Astrocyte of the spinal cord (primary cell): ENCODE results near the gene KASH5.

Source experiments
- DNase-seq: peaks from one replicate; pipeline ENCODE4 v3.0.0; 2011; ENCODE audit warnings: low read depth, low spot score
- H3K4me3 ChIP-seq: 2 replicates; pipeline ENCODE4 v1.5.1; 2011; ENCODE audit warnings: low read depth, mild to moderate bottlenecking, low read length, moderate library complexity
- in situ Hi-C: cut with HindIII; loops from 2 replicates; pipeline ENCODE4 v1.10.0; 2017; ENCODE audit warnings: low sequenced_read_pairs
- TF ChIP-seq, protein P1 (sequence below): IDR thresholded peaks from 2 replicates; pipeline ENCODE4 v1.5.1; 2012; ENCODE audit warnings: low read depth, mild to moderate bottlenecking, low read length, inconsistent platforms

KASH5 gene

DNA sequence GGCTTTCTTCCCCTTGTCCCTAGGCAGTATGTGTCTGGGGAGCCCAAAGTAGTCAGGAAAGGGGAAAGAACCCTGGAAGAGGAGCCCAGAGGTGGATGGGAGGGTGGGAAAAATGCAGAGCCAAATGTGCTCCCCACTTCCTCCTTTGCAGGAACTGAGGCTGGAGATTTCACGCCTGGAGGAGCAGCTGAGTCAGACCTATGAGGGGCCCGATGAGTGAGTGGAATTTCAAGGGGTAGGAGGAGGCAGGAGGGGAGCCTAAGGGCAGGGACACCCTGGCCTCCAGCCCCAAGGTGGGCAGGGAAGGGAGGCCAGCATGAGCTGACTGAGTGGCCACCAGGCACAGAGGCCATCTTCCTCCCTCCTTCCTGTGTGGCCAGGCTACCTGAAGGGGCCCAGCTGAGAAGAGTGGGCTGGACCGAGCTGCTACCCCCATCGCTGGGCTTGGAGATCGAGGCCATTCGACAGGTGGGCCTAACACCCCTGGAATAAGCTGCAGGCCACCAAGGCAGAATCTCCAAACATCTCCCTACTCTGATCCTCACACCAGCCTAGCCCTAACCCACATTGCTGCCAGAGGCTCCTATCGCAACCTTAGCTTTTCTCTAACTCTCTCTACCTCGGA is 20.9 kb downstream of the KASH5 start:
- H3K4me3 ChIP-seq = no peak overlapping the region
- no peak for DNase-seq
- in situ Hi-C loops = no loop called here
- TF ChIP-seq, protein P1, sequence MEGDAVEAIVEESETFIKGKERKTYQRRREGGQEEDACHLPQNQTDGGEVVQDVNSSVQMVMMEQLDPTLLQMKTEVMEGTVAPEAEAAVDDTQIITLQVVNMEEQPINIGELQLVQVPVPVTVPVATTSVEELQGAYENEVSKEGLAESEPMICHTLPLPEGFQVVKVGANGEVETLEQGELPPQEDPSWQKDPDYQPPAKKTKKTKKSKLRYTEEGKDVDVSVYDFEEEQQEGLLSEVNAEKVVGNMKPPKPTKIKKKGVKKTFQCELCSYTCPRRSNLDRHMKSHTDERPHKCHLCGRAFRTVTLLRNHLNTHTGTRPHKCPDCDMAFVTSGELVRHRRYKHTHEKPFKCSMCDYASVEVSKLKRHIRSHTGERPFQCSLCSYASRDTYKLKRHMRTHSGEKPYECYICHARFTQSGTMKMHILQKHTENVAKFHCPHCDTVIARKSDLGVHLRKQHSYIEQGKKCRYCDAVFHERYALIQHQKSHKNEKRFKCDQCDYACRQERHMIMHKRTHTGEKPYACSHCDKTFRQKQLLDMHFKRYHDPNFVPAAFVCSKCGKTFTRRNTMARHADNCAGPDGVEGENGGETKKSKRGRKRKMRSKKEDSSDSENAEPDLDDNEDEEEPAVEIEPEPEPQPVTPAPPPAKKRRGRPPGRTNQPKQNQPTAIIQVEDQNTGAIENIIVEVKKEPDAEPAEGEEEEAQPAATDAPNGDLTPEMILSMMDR = no peak

DNA sequence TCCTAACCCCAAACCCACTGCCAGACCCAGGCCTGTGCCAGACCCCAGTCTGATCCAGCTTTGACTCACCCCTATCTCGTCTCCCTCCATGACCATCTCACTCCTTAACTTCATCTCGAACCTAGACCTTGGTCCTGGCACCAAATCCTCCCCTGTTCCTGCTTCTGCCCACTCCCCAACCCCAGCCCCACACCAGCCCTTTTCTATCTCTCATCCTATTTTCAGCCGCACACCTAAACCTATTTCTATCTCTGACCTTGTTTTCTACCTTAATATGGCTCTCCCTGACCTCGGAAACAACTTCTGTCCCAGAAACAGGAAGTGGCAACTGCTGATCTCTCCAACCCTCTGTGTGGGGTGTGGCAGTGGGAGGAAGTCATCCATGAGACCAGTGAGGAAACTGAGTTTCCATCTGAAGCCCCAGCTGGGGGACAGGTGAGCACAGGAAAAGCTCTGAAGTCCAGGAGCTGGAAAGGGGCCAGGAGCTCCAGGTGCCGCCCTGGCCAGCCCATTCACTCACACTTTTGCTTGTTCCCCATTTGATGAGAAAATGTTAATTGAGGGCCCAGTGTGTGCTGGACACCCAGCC is 21.5 kb downstream of the KASH5 start:
- no peak overlapping the region for H3K4me3 ChIP-seq
- no peak for DNase-seq
- TF ChIP-seq, protein P1 = no peak
- in situ Hi-C loops = no loop called here

DNA sequence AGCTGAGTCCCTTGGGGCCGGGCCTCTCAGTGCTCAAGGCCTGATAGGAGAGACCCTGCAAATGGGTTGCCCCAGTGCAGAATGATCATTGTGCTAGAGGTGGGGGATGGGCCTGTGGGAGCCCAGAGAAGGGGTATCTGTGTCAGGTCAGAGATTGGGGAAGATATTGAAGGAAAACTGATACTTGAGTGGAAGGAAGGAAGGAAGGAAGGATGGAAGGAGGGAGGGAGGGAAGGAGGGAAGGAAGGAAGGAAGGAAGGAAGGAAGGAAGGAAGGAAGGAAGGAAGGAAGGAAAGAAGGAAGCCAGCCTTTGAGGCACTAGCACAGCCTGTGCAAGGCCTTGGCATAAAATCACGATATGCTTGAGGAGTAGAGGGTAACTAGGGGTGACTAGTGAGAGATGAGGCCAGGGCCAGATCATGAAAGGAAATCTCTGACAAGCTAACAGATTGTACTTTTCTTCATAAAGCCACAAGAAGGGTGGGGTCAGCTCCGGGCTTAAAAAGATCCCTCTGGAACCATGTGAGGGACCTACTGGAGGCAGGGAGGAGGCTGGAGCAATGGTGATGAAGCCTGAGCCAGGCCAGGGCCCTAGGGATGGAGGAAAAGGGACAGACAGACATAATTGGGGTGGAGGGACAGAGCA is 23.8 kb downstream of the KASH5 start:
- TF ChIP-seq, protein P1 = no peak
- no peak overlapping the region for H3K4me3 ChIP-seq
- no peak for DNase-seq
- in situ Hi-C loops = no loop called here

DNA sequence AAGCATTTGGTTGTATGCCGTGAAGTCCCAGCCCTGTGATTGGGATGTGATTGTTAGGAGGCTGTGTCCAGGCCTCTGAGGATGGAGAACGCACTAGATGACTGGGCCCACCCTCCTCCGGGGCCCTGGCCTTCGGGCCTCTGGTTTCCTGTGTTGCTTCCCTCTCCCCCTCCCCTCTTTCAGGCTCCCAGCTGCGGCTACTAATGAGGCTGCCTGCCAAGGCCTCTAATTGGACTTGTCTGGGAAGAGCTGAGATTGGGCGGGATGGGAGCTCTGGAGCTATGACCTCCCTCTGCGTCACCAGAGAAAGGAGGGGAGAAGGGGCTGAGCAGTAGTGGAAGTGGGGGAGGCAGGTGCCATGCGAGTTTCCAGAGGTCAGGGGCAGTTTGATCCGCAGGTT is 25.3 kb downstream of the KASH5 start:
- no peak overlapping the region for H3K4me3 ChIP-seq
- in situ Hi-C loops = no loop called here
- TF ChIP-seq, protein P1 = no peak
- DNase-seq = no peak

DNA sequence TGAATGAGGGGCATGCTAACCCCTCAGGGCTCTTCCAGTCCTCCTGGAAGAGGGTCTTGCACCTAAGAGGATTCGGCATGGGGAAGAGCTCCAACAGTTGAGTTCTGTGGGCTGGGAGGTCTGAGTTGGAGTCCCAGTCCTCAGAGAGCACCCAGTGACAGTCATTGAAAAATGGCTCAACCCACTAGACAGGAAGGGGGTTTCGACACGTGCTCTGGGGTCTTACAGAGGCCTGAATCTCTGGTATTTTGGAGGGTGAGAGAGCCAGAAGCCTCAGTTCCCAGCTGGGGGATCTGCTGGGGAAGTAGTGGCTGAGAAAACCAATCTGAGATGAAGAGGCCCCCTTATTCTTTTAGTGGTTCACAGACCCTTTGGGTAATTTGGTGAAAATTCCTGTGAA is 26.2 kb downstream of the KASH5 start:
- in situ Hi-C loops = no loop called here
- DNase-seq = no peak
- H3K4me3 ChIP-seq = no peak overlapping the region
- TF ChIP-seq, protein P1 = no peak

DNA sequence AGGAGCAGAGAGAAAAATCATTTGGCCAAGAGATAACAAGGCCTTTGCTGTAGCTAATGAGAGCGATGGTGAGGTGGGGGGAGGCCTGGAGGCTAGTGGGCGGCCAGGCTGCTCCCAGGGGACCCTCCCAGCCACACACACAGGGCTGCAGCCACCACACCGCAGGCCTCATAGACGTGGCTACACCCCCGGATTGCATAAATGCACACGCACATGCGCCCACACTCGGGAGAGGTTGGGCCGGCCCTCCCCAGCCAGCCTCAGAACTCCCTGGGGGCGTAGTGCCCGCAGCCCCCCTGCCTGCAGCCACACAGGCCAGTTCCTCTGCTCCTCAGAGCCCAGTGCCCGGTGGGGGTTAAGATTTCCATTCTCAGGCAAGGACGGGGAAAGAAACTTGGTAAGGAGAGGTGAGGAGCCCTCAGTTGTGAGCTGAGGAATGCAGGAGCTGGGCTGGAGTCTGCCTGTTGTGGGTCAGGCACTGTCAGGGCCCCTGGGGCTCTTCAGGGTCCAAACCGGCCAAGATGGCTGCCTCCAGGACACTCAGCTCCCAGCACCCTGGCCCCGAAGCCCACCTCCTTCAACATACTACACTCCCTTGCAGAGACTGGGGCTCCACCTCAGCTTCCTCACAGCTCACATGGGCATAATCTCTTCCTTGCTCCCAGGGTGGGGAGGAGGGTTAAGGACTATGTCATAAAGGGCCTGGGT is 27.2 kb downstream of the KASH5 start:
- H3K4me3 ChIP-seq = no peak overlapping the region
- TF ChIP-seq, protein P1 = no peak
- in situ Hi-C loops = no loop called here

More for the DNA sequence above, 27.2 kb downstream of the KASH5 start:
- DNase-seq = no peak
